SKM-1 (cell line): Measurements from ENCODE around the gene CACNG3.
"Not testable (repeated sequence)": the region's sequence is repeated elsewhere in the genome, so short reads cannot be mapped to it uniquely, and the experiment has no call there.

ENCODE experiments used
- DNase-seq: peaks from one replicate; lab custom pipeline; 2025; ENCODE audit not compliant: unreplicated experiment; lab: John Stamatoyannopoulos, UW

CACNG3 gene

DNA sequence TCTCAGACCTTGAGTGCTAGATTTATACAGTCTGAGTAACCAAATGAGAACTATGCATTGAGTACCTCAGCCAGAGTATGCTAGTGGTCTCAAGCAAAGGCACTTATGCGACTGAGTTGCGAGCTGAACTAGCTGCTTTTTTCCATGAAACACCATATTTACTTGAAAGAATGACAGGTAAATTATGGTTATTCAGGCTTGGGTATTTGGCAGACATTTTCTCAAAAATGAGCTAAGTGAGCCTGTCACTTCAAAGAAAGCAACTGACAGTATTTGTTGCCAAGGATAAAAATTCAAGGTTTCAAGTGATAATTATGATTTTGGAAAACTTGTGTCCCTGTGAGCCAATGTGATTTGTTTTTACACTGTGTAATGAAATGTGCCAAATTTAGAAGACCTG lies 19.3 kb downstream of the CACNG3 start:
- no peak for DNase-seq

DNA sequence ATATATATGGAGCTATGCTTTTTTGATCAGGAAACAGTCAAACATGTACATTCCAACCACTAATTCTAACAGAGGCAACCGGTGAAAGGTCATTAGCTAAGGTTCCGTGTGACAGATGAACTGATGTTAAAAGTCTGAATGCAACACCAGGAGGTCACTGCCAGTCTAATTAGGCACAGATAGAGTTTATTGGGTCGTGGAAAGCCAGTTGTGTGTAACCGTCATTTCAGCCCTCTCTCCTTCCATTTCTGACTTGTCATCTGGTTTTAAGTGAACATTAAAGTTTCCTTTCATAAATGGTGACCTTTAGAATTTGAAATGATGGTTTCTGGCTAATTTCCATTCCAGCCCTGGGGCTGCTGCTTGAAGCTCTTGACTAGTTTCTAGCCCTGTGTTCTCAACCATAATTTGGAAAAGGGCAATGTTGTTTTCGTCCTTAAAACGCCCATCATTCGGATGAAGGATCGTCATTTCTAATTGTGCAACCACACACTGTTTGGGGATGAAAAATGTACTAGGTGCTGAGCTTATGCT lies 23.9 kb downstream of the CACNG3 start:
- DNase-seq, result no peak

DNA sequence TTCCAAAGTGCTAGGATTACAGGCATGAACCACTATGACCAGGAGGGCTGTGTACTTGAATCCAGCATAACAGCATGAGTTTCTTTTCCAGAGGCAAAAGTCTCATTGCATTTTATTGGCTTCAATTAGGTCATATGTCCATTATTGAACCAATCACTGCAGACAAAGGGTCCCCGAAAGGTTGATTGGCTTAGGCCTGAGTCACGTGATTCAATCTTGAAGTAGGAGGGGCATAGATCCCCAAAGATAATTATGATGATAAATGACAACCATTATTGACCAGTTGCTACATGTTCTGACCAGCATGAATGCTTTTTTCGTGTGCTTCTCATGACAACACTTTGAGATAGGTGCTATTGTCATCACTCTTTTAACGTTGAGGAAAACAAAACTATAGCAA lies 25.3 kb downstream of the CACNG3 start:
- no peak for DNase-seq

DNA sequence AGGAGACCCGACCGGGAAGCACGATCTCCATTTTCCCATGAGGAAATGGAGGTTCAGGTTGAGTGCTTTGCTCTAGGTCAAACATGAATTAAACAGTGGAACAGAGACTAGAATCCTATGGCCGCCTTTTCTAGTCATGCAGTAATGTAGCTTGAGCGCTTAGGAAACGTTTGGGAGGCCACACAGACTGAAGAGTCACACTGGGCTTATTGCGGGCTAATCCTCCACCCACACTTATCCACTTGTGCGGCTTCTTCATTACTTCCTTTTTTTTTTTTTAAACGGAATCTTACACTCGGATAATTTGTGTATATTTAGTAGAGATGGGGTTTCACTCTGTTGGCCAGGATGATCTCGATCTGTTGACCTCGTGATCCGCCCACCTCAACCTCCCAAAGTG lies 26.0 kb downstream of the CACNG3 start:
- DNase-seq, result no peak

DNA sequence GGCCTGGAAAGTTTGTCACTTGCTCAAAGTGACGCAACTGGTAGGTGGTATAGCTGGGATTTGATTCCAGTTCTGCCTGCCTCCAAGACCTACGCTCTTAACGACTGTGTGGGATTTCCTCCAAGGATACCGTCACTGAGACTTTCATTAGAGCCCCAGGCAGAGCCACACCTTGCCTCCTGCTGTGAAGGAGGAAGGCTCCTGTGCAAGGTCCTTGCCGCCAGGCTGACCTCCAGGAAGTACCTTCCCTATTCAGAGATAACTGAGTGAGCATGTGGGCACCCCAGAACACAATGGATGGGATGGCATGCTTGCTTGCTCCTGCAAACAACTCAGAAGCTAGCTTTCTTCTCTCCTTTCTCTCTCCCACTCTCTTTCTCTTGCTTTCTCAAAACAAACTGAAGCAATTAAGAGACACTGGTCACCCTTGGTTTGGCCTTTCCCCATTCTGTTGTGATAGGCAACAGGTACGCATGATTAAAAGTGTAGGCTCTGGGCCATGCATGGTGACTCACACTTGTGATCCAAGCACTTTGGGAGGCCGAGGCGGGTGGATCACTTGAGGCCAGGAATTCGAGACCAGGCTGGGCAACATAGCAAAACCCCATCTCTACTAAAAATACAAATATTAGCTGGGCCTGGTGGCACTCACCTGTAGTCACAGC lies 30.7 kb downstream of the CACNG3 start:
- no peak for DNase-seq

DNA sequence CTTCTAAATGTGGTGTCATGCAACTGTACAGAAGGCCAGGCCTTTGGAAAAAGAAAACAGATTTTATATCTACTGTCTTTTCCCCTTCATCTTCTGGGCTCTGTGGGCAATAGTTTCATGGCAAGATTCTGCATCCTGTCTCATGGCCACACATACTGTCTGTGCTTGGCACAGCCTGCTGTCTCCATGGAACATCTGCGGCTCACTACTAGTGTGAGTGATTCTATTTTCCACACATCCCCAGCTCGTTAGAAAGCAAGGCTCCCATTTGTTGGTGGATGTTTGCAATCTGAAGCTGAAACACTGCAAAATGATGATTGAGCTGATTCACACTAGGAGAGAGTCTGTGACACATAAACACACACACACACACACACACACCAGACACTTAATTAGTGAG lies 32.4 kb downstream of the CACNG3 start:
- DNase-seq, result no peak

DNA sequence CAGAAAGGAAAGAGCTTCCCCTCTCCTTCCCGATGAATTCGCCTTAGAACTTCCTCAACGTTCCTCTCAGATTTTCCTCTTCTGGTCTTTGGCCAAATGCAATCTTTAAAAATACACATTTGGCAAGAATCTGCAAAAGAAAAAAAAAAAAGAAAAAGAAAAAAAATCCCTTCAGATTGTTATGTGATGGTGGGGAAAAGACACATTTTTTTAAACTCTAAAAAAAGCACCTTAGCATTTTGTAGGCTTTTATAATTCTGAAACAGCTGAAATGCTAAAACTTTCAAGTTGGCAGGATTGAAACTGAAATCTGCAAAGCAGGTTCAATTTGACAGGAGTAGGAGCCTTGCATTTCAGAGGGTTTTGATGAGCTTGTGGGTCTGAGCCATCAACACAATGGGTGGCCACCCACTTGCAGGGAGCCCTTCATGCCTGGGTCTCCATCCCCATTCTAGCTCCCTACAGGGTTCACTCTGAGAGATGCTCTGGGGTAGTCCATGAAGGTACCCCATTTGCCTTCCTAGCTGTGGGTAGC lies 33.1 kb downstream of the CACNG3 start:
- no peak for DNase-seq

DNA sequence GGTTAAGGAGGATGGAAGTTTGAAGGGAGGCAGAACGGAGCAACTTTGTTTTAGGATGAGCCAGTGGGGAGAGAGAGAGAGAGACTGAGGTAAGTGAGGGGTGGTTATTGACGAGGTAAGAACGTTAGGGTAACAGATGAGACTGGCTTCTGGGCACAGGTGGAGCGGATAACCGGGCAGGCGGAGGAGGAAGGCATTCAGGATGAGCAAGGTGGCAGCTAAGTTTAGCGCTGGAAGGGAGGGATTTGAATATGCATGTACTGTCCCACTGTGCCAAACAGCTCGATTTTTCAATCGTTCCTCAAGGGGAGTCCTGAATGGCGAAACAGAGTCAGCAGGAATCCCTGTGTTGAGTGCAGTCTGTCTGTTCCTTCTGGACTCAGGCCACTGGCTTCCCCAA lies 35.8 kb downstream of the CACNG3 start:
- no peak for DNase-seq

DNA sequence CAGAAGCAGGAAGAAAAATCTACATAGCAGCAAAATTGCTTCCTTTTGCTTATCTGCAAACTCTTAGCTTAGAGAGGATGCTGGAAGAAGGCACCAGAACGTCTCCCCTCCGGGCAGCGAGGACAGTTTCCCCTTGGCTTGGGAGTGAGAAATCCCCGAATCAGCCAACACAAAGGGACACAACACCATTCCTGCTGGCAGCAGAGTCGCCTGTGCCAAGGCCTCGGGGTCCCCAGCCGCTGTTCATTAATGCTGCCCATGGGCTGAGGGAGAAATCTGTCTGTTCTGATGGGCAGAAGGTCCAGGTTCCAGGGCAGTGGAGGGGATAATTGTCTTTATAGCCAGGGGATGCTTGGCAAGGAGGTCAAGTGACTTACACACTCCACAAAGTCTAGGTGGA lies 38.0 kb downstream of the CACNG3 start:
- no peak for DNase-seq

DNA sequence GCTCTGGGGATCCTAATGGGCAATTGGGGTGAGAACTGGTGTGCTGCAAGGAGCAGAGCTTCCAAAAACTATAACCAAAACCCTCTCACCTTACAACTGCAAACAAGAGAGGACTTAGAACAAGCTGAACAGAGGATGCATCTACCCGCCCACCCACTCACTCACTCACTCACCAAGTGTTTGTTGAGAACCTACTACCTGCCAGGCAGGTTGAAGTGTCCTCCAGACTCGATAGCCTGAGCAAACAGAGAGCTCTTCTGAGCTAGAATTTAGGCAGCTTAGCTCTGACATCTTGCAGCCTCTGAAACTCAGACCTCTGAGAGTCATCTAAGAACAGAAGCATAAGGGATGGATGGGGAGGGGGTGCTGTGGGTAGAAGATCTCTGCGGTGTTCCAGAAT lies 41.2 kb downstream of the CACNG3 start:
- DNase-seq, result no peak

DNA sequence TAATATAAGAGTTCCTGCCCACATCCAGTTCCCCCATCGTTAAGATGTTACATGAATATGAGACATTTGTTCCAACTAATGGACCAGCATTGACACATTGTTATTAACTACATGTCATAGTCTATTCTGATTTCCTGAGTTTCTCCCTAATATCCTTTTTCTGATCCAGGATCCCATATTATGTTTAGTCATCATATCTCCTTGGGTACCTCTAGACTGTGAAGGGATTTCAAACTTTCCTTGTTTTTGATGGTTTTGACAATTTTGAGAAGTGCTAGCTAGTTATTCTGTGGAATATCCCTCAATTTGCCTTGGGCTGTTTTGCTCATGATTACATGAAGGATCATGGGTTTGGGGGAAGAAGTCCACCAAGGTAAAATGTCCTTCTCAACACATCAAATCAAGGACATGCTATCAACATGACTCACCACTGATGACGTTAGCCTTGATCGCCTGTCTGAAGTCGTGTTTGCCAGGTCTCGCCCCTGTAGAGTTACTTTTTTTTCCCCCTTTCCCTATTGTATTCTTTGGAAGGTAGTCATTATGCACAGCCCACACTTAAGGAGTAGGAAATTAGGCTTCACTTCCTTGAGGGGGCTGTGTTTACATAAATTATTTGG lies 42.5 kb downstream of the CACNG3 start:
- DNase-seq, result no peak

DNA sequence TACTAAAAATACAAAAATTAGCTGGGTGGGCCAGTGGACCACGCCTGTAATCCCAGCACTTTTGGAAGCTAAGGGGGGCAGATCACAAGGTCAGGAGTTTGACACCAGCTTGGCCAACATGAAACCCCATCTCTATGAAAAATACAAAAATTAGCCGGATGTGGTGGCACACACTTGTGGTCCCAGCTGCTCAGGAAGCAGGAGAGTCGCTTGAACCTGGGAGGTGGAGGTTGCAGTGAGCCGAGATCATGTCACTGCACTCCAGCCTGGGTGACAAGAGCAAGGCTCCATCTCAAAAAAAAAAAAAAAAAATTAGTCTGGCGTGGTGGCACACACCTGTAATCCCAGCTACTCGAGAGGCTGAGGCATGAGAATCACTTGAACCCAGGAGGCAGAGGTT lies 44.6 kb downstream of the CACNG3 start:
- DNase-seq, result not testable (repeated sequence)

DNA sequence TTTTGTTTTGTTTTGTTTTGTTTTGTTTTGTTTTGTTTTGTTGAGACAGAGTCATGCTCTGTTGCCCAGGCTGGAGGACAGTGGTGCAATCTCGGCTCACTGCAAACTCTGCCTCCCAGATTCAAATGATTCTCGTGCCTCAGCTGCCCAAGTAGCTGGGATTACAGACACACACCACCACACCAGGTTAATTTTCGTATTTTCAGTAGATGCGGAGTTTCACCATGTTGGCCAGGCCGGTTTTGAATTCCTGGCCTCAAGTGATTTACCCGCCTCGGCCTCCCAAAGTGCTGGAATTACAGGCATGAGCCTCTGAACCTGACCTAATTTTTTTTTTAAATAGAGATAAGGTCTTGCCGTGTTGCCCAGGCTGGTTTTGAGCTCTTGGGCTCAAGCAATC lies 46.5 kb downstream of the CACNG3 start:
- no peak for DNase-seq

DNA sequence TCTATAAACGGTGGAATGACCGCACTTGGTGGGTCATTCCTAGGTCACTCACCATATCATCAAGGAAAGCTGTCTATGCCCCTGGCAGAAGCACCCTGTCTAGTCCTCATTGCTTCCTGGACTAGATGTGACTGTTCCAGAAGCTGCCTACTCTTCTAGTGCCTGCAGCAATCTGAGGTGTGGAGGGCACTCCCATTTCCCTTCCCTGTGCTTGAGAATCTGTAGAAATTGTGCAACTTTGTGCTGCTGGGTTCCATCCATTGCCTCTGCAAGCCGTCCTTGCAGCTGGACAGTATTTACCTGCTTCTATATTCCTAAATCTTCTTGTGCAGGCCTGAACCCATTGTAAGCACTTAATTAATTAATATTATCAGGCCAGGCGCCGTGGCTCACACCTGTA lies 52.1 kb downstream of the CACNG3 start:
- DNase-seq, result no peak

DNA sequence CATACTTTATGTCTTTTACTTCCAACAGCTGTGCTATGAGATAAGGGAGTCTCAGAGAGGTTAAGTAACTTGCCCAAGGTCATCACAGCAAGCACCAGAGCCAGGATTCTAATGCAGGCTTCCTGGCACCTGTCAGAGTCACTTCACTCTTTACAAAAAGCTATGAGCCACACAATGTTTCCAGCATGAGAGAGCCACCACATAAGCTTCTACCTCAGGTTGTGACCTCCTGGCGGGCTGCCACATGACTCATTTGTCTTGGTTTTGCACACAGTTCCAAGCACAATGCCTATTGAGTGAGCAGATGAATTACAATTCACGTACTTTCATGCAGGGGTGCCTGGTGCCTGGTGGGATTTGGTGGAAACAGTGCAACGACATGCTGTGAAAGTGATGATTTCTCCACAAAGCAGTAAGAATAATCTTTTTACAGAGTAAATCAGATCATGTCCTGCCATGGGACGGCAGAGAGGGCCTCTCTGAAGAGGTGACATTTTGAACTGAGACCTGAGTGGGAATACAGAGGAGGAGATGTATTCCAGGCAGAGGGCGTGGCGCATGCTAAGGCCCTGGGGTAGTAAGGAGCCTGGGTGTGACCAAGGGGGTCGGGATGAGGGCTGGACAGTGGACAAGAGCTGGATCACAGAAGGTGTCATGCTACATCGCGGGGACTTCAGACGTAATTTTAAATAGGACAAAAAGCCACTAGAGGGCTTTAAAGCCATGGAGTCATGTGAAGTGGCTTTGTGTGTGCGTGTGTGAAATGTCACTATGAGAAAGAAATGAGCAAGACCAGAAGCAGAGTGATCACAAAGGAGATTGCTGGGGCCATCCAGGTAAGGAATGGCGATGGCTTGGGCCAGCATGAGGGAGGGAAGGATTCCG lies 53.4 kb downstream of the CACNG3 start:
- no peak for DNase-seq

DNA sequence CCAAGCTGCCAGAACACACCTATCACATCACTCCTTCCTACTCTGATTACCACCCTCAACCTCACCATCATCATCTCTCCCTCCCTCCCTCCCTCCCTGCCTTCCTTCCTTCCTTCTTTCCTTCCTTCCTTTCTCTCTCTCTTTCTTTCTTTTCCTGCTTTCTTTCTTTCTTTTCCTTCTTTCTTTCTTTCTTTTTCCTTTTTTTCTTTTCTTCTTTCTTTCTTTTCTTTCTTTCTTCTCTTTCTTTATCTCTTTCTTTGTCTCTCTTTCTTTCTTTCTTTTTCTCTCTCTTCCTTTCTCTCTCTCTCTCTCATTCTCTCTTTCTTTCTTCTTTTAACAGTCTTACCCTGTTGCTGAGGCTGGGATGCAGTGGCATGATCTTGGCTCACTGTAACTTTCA lies 59.2 kb downstream of the CACNG3 start:
- DNase-seq, result no peak

DNA sequence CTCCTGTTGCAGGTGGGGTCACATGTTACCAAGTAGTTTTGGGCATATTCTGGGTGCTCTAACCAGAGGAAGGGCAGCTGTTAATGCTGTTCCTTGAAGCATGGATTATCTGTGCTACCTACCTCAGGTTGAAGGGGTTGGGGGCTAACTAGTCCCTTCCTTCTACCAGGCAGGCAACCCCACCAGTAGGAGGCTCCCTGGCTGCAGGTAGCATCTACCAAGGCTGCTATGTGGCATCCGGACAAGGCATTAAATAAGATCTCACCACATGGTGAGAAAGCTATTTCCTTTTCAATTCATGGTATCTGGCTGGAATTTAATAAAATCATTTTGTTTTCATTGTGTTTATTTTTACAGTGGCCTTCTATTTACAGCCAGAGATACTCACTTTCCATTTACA lies 62.5 kb downstream of the CACNG3 start:
- no peak for DNase-seq

DNA sequence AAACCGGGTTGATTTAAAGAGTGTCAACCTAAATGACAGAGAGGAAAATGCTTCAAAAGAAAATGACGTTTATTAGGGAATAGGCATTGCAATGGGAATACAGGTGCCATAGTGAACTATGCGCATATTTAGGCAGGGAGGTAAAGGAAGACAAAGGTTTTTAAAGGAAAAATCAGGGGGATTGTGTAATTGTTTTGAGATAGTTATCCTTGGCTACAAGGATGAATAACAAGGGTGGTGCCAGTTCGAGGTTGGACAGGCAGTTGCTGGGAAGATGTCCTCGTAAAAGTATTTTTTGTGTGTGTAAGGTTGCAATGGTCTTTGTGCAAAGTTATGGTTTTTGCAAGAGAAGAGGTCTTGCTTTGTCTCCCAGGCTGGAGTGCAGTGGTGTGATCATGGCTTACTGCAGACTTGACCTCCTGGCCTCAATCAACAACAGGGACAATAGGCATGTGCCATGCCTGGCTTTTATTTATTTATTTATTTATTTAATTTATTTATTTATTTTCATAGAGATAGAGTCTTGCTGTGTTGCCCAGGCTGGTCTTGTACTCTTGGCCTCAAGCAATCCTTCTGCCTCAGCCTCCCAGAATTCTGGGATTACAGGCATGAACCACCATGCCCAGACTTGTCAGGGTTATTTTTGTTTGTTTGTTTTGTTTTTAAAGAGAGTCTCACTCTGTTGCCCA lies 63.1 kb downstream of the CACNG3 start:
- no peak for DNase-seq

DNA sequence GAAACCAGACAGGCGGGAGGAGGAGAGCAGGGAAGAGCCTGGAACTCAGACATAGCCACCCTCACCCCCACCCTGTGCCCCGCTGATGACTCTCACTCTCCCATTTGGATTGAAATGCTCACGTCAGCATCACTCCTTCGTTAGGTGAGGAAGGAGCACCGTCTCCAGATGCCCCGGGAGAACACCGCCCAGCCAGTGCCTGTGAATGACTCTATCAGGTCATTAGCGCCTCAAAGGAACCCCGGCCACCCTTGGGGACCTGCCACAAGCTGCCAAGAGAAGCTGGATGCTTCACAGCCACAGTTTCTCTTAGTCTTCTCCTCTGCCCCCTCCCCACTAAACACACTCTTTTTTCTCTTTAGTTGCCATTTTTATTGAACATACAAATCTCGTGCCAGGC lies 66.0 kb downstream of the CACNG3 start:
- no peak for DNase-seq

DNA sequence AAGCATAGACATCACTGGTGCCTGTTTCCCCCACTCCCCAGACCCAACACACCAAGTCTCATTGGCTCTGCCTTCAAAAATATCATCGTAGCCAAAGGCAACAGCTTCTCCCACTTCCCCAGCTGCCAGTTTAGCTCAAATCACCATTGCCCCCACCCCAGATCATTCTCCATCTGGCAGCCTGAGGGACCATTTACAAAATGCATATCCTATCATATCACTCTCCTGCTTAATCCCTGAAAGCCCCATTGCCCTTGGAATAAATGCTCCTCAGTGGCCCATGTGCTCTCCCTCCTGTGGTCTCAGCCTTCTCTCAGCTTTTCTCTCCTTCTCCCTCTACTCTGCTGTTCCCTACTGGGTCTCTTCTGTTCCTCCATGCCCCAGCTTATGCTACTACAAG lies 68.3 kb downstream of the CACNG3 start:
- no peak for DNase-seq

DNA sequence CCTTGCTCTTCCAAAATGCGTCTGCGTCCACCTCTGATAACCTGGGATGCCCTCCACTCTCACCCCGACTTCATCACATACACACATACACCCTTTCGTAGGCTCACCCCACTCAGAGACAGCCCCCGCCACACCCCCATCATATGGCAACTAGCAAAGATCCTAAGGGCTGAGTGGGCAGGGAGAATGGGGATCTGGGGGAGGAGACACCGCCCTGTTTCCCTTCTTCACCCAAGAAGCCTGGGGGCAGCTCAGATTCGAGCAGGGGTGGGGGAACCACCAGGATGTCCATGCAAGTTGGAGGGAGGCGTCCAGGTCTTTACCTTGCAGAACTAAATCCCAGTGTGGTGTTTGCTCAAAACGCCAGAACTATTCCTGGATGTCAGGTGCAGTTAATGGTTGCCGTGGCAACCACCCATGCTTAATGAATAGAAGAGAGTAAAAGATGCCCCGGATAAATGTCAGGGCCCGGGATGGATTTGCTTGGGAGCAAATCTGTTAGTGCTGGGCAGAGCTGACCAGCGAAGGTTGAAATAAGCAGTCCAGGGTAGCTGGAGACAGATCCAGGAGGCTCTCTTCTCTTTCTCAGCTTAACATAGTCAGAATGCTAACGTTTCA lies 72.8 kb downstream of the CACNG3 start:
- DNase-seq, result no peak
